Lung (tissue), 12 donors: ENCODE measurements around the gene ZKSCAN8. TPM values are rescaled to one million over a fixed set of nuclear protein-coding genes. Genes with fewer than 3 reads are reported as not detected.

ENCODE experiments used
- ATAC-seq: fragments of 200-7000 bp; cut with Tn5 transposase; one replicate; pipeline ENCODE4 v1.9.1; 2020; ENCODE audit warnings: moderate number of reproducible peaks; ENCODE audit not compliant: insufficient read depth, low FRiP score
- DNase-seq, 3 donors: peaks; one replicate each; pipeline ENCODE4 v3.0.0-alpha.2; 2013 to 2017
- H3K27ac ChIP-seq, 2 donors: one replicate each; pipeline ENCODE4 v1.5.1; 2013; ENCODE audit warnings: mild to moderate bottlenecking in 2 of 2, moderate library complexity in 2 of 2, control low read depth in 1 of 2, inconsistent platforms in 1 of 2, low read depth in 1 of 2, low read length in 1 of 2
- H3K27me3 ChIP-seq, 3 donors: one replicate each; pipeline ENCODE4 v1.5.1; 2013; ENCODE audit warnings: low read length in 2 of 3; ENCODE audit not compliant: control insufficient read depth in 3 of 3, insufficient read depth in 3 of 3
- H3K36me3 ChIP-seq, 4 donors: one replicate each; pipeline ENCODE4 v1.5.1; 2013; ENCODE audit warnings: low read length in 4 of 4, mild to moderate bottlenecking in 1 of 4, moderate library complexity in 1 of 4; ENCODE audit not compliant: control insufficient read depth in 4 of 4, insufficient read depth in 4 of 4
- H3K4me1 ChIP-seq, 5 donors: one replicate each; pipeline ENCODE4 v1.5.1; 2013; ENCODE audit warnings: low read length in 5 of 5, mild to moderate bottlenecking in 2 of 5, moderate library complexity in 1 of 5; ENCODE audit not compliant: control insufficient read depth in 5 of 5, insufficient read depth in 5 of 5
- H3K4me3 ChIP-seq: one replicate; pipeline ENCODE4 v1.5.1; 2013; ENCODE audit warnings: mild to moderate bottlenecking, control low read depth, moderate library complexity
- H3K9ac ChIP-seq, 2 donors: one replicate each; pipeline ENCODE4 v1.5.1; 2013; ENCODE audit warnings: low read length in 2 of 2, control low read depth in 1 of 2; ENCODE audit not compliant: insufficient read depth in 1 of 2
- H3K9me3 ChIP-seq, 4 donors: one replicate each; pipeline ENCODE4 v1.5.1; 2013; ENCODE audit warnings: low read length in 3 of 4, mild to moderate bottlenecking in 1 of 4, moderate library complexity in 1 of 4; ENCODE audit not compliant: control insufficient read depth in 4 of 4, insufficient read depth in 3 of 4
- CTCF ChIP-seq: IDR thresholded peaks from 2 replicates; pipeline ENCODE4 v1.5.1; 2012; ENCODE audit warnings: mild to moderate bottlenecking; ENCODE audit errors: control extremely low read depth, extremely low read depth
- WGBS, 2 donors: extraction: QIAGEN DNeasy Blood & Tissue Kit; methylation state at CpG; one replicate each; pipeline ENCODE4 v1.1.7; 2013; 5-methylcytosine and 5-hydroxymethylcytosine counted together
- polyA plus RNA-seq, 2 donors: library from polyadenylated mRNA; stranded (reverse); fragments of 200-250 nt; gene quantifications; one replicate each; pipeline ENCODE4 v1.2.1, GENCODE V29; 2013
- total RNA-seq, 2 donors: library from RNA; depleted of rRNA in 1 of 2; stranded (reverse); fragments of >200 nt in 1 of 2; gene quantifications; one replicate each; pipeline ENCODE4 v1.2.1, GENCODE V29; 2014 to 2021
- donor health status: control.
- donor health status: control.
- donor health status: Bipolar disorder and iron deficiency.
- donor health status: healthy.
- donor health status: DM: yes; HTN: yes; CAD: no.

ZKSCAN8 gene
- total and polyA plus RNA-seq, 4 donors: 3.8 to 40.5 (median 8.8) TPM

GRCh38 chr6:28160233-28160632 lies 18.6 kb downstream of the ZKSCAN8 start:
- 86 to 89% methylated on average over 2 of the region's 2 CpGs for WGBS, 2 donors
- Histone ChIP-seq H3K9ac (no peak overlapping the region), H3K27ac (no peak overlapping the region), H3K4me3 (no peak overlapping the region), H3K9me3 (peaks cover 0 to 5% (median 0%) of the 10 kb centered on the region in 4 donors), H3K27me3 (no peaks in the 10 kb centered on the region), H3K36me3 (peaks cover 0 to 19% (median 10%) of the 10 kb centered on the region in 4 donors), H3K4me1 (peaks cover 0 to 5% (median 0%) of the 10 kb centered on the region in 5 donors)
- no peak for ATAC-seq
- no peak for TF ChIP-seq CTCF
- DNase-seq: no peak

- peaks cover 0 to 9% (median 4%) of the 10 kb centered on the region in 4 donors for H3K36me3 ChIP-seq
- H3K4me3 ChIP-seq: peak overlapping the region; percentile 51
- TF ChIP-seq CTCF: no peak
- no peaks in the 10 kb centered on the region for H3K27me3 ChIP-seq
- 3 to 11% methylated on average over 32 of the region's 32 CpGs for WGBS, 2 donors
- H3K9ac ChIP-seq: no peak overlapping the region
- peaks cover 0 to 5% (median 0%) of the 10 kb centered on the region in 4 donors for H3K9me3 ChIP-seq
- no peak overlapping the region for H3K27ac ChIP-seq
- peak; percentile 93 for ATAC-seq
- peaks cover 0 to 5% (median 0%) of the 10 kb centered on the region in 5 donors for H3K4me1 ChIP-seq
- peak; percentile 68 to 84 (median 75) for DNase-seq
Measured at GRCh38 chr6:28161410-28162079, 19.9 kb downstream of the ZKSCAN8 start.

- H3K27ac ChIP-seq: no peak overlapping the region
- no peak for DNase-seq
- H3K4me3 ChIP-seq: no peak overlapping the region
- ATAC-seq: no peak
- 75 to 97% methylated on average over 1 of the region's 1 CpG for WGBS, 2 donors
- peaks cover 0 to 5% (median 0%) of the 10 kb centered on the region in 5 donors for H3K4me1 ChIP-seq
- no peaks in the 10 kb centered on the region for H3K27me3 ChIP-seq
- peaks cover 0 to 5% (median 0%) of the 10 kb centered on the region in 4 donors for H3K9me3 ChIP-seq
- H3K36me3 ChIP-seq: peaks cover 0 to 6% (median 0%) of the 10 kb centered on the region in 4 donors
- H3K9ac ChIP-seq: no peak overlapping the region
- TF ChIP-seq CTCF: no peak
Measured at GRCh38 chr6:28165563-28165962, 23.9 kb downstream of the ZKSCAN8 start.
